Suprapubic skin (tissue), 3 donors: Measurements from ENCODE around the gene PTK6.

Experiments used
- EP300 ChIP-seq: sonication (generic); formaldehyde crosslinking; IDR thresholded peaks from one replicate; pipeline ENCODE4 v1.6.1; 2017; ENCODE audit warnings: antibody characterized with exemption
- POLR2A ChIP-seq, 2 donors: fragments of 450-650 bp; IDR thresholded peaks; one replicate each; pipeline ENCODE4 v1.6.1; 2017; ENCODE audit warnings: antibody characterized with exemption in 2 of 2, mild to moderate bottlenecking in 2 of 2, moderate library complexity in 2 of 2
- TF ChIP-seq, protein P1 (sequence below), 2 donors: fragments of 200-600 bp in 1 of 2; fragments of 450-650 bp in 1 of 2; sonication (generic) in 1 of 2; IDR thresholded peaks; one replicate each; pipeline ENCODE4 v1.5.1; 2016 to 2019; ENCODE audit warnings: antibody characterized with exemption in 2 of 2, mild to moderate bottlenecking in 1 of 2, moderate library complexity in 1 of 2

DNA sequence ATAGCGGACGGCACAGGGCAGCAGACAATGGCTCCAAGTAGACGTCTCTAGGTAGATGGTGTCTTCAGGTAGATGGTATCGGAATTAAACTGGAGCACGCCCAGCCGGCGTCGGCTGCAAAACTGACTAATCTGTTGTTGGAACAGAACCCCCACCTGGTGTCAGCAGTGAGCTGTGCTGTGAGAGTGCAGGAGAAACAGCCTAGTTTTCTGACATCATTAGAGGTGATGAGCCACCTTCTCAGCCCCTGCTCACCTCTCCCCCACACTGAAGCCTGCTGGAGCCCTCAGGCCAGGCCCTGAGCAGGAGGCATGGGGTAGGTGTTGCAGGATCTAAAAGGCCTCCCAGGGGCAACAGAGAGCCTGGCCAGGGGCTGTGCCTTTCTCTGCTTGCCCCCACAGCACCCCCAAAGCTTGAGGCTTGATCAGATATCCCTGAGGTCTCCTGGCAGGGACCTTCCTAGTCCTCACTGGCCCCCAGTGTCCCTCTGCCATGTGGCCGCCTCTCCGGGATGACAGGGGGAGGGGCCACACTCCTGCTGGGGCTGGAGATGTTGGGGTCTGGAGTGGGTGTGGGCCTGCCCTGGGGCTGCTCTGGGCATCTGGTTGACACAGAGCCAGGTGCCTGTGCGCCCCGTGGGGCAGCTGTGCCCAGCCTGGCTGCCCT lies 43.8 kb upstream of the PTK6 start:
- TF ChIP-seq POLR2A (IDR thresholded peaks at IDR 0.05) (no peak), EP300 (no peak)
- TF ChIP-seq, protein P1, sequence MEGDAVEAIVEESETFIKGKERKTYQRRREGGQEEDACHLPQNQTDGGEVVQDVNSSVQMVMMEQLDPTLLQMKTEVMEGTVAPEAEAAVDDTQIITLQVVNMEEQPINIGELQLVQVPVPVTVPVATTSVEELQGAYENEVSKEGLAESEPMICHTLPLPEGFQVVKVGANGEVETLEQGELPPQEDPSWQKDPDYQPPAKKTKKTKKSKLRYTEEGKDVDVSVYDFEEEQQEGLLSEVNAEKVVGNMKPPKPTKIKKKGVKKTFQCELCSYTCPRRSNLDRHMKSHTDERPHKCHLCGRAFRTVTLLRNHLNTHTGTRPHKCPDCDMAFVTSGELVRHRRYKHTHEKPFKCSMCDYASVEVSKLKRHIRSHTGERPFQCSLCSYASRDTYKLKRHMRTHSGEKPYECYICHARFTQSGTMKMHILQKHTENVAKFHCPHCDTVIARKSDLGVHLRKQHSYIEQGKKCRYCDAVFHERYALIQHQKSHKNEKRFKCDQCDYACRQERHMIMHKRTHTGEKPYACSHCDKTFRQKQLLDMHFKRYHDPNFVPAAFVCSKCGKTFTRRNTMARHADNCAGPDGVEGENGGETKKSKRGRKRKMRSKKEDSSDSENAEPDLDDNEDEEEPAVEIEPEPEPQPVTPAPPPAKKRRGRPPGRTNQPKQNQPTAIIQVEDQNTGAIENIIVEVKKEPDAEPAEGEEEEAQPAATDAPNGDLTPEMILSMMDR (IDR thresholded peaks at IDR 0.05), result peak in 1 of 2 donors; percentile 49
